Transverse colon (tissue), 4 donors: ENCODE measurements around the gene SLC35F4. TPM values are rescaled to one million over a fixed set of nuclear protein-coding genes. Genes with fewer than 3 reads are reported as not detected.

Experiments
- DNase-seq: peaks from one replicate; pipeline ENCODE4 v3.0.0-alpha.2; 2019
- H3K27ac ChIP-seq, 4 donors: fragments of 200-600 bp; sonication (generic); 2 replicates each; pipeline ENCODE4 v1.5.1; 2016 to 2018; ENCODE audit warnings: inconsistent platforms in 4 of 4
- H3K27me3 ChIP-seq: fragments of 200-600 bp; sonication (generic); 2 replicates; pipeline ENCODE4 v1.5.1; 2017; ENCODE audit warnings: inconsistent platforms
- H3K36me3 ChIP-seq, 4 donors: fragments of 200-600 bp; sonication (generic); 2 replicates each; pipeline ENCODE4 v1.5.1; 2017 to 2019; ENCODE audit warnings: inconsistent platforms in 4 of 4
- H3K4me1 ChIP-seq, 4 donors: fragments of 200-600 bp; sonication (generic); 2 replicates each; pipeline ENCODE4 v1.5.1; 2017 to 2020; ENCODE audit warnings: inconsistent platforms in 4 of 4
- H3K4me3 ChIP-seq, 4 donors: fragments of 200-600 bp; sonication (generic); 1 replicate in 1 of 4; 2 replicates in 3 of 4; pipeline versions ENCODE4 v1.5.1 to v1.6.1; 2017 to 2019; ENCODE audit warnings: inconsistent platforms in 4 of 4
- H3K9me3 ChIP-seq, 2 donors: fragments of 200-600 bp; sonication (generic); 2 replicates each; pipeline ENCODE4 v1.5.1; 2017 to 2019; ENCODE audit warnings: inconsistent platforms in 2 of 2
- EP300 ChIP-seq: sonication (generic); formaldehyde crosslinking; IDR thresholded peaks from one replicate; pipeline ENCODE4 v1.6.1; 2017; ENCODE audit warnings: antibody characterized with exemption, low read depth
- POLR2A ChIP-seq: fragments of 450-650 bp; IDR thresholded peaks from one replicate; pipeline ENCODE4 v1.6.1; 2016; ENCODE audit warnings: antibody characterized with exemption, mild to moderate bottlenecking, moderate library complexity
- POLR2AphosphoS5 ChIP-seq, 3 donors: sonication (generic); formaldehyde crosslinking; IDR thresholded peaks; one replicate each; pipeline ENCODE4 v1.6.1; 2016; ENCODE audit warnings: antibody characterized with exemption in 3 of 3
- WGBS, 2 donors: methylation state at CpG; one replicate each; pipeline ENCODE4 v1.1.5; 2018; ENCODE audit warnings: low coverage in 1 of 2; 5-methylcytosine and 5-hydroxymethylcytosine counted together
- in situ Hi-C, 4 donors: fragments of 200-750 bp; cut with MboI; loops; one replicate each; pipeline versions ENCODE4 v1.15.0 to v1.15.1; 2017; ENCODE audit warnings: low sequenced_read_pairs in 3 of 4, low pct_ligation_motif_present in 1 of 4, low pct_unique_long_range_greater_than_20kb in 1 of 4
- intact Hi-C: fragments of 100-400 bp; cut with DNase I; formaldehyde crosslinking; loops from one replicate; pipeline ENCODE4 v1.15.1; 2023; ENCODE audit warnings: low total_unique reads
- total RNA-seq, 4 donors: library from RNA; depleted of rRNA; stranded (reverse); fragments of >200 nt; gene quantifications; one replicate each; pipeline ENCODE4 v1.1.0, GENCODE V29; 2016
- TF ChIP-seq, protein P1 (sequence below), 5 experiments: fragments of 200-600 bp in 3 of 5; fragments of 450-650 bp in 2 of 5; sonication (generic) in 3 of 5; IDR thresholded peaks; 1 replicate in 2 of 5; 2 replicates in 3 of 5; pipeline ENCODE4 v1.5.1; 2016 to 2017; ENCODE audit warnings: antibody characterized with exemption in 5 of 5, inconsistent platforms in 3 of 5, mild to moderate bottlenecking in 2 of 5, moderate library complexity in 1 of 5

Gene SLC35F4
- total RNA-seq, 4 donors from 2014 or later, result not detected

DNA sequence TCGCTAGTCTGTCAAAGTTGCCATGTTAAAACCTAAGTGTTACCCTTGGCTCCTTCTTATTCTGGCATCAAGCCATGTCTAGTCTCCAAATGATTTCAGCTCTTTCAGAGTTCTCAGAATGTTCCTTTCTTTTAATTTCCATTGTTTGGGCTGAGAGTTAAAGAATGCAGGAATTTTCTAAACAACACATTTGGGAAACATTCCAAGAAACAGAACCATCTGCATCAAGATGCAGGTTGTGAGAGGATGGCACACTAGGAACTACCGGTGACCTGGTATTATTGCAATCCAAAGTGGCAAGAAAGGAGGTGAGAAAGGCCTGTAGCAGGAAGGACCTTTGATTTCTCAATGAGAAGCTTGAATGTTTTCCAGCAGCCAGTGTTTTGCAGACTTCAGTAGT lies 30.1 kb downstream of the SLC35F4 start:
- no peaks in the 10 kb centered on the region for H3K36me3 ChIP-seq
- 63 to 80% methylated on average over 2 of the region's 2 CpGs for WGBS, 2 donors
- intact Hi-C loops (no loop called here), in situ Hi-C loops (no loop called here)
- H3K27me3 ChIP-seq, result no peaks in the 10 kb centered on the region
- TF ChIP-seq POLR2A (no peak), POLR2AphosphoS5 (IDR thresholded peaks at IDR 0.05) (no peak), EP300 (no peak)
- TF ChIP-seq, protein P1, sequence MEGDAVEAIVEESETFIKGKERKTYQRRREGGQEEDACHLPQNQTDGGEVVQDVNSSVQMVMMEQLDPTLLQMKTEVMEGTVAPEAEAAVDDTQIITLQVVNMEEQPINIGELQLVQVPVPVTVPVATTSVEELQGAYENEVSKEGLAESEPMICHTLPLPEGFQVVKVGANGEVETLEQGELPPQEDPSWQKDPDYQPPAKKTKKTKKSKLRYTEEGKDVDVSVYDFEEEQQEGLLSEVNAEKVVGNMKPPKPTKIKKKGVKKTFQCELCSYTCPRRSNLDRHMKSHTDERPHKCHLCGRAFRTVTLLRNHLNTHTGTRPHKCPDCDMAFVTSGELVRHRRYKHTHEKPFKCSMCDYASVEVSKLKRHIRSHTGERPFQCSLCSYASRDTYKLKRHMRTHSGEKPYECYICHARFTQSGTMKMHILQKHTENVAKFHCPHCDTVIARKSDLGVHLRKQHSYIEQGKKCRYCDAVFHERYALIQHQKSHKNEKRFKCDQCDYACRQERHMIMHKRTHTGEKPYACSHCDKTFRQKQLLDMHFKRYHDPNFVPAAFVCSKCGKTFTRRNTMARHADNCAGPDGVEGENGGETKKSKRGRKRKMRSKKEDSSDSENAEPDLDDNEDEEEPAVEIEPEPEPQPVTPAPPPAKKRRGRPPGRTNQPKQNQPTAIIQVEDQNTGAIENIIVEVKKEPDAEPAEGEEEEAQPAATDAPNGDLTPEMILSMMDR (IDR thresholded peaks at IDR 0.05), result no peak
- H3K27ac ChIP-seq, result no peak overlapping the region
- no peak for DNase-seq
- H3K9me3 ChIP-seq, result no peaks in the 10 kb centered on the region
- H3K4me1 ChIP-seq, result no peaks in the 10 kb centered on the region
- no peak overlapping the region for H3K4me3 ChIP-seq

DNA sequence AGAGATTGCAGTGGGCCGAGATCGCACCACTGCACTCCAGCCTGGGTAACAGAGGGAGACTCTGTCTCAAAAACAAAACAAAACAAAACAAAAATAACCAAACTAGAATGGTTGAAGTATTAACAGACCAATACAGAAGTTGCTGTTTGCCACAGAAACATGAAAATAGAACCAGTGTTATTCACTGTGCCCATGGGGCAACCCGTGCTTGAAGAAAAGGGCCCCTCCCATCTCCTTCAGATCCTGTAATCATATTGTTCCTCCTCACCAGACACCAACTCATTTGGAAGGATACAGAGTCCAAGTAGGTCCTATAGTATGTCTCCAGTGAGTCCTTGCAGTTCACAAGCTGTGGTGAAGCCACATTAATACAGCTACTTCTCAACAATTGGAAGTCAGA lies 30.9 kb downstream of the SLC35F4 start:
- intact Hi-C loops (no loop called here), in situ Hi-C loops (no loop called here)
- H3K27me3 ChIP-seq, result no peaks in the 10 kb centered on the region
- no peak for TF ChIP-seq POLR2AphosphoS5 (IDR thresholded peaks at IDR 0.05)
- TF ChIP-seq, protein P1 (IDR thresholded peaks at IDR 0.05), result no peak
- no peak for TF ChIP-seq EP300
- no peak for TF ChIP-seq POLR2A
- no peaks in the 10 kb centered on the region for H3K36me3 ChIP-seq
- no peak for DNase-seq
- H3K4me3 ChIP-seq, result no peak overlapping the region
- H3K4me1 ChIP-seq, result no peaks in the 10 kb centered on the region
- no peaks in the 10 kb centered on the region for H3K9me3 ChIP-seq
- WGBS, 2 donors, result 76 to 87% methylated on average over 3 of the region's 3 CpGs
- no peak overlapping the region for H3K27ac ChIP-seq

DNA sequence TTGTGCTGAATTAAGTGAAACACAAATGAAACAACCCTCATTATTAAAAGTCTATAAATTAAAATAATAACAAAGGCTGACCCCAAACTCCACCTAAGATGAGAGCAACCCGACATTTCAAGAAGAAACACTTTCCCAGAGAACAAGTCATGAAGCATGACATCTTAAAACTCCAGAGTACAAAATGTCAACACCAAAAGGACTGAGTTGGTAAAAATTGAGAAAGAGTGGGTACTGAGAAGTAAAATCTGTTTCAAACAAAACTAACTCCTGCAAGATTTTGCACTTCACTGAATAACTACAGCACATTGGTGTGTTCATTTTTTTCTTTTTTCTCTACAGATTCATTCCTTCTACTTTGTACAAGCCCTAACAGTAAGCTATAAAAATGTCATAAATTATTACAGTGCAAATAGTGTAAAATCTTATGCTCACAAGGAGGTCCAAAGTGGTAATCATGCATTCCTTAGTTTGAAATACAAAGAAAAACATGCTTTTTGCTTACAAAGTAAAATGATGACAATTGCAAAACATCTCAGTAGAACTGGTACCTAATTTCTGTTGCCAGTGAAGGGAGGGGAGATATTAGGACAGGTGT lies 31.8 kb downstream of the SLC35F4 start:
- H3K4me1 ChIP-seq, result no peaks in the 10 kb centered on the region
- H3K4me3 ChIP-seq, result no peak overlapping the region
- intact Hi-C loops, result no loop called here
- H3K27me3 ChIP-seq, result no peaks in the 10 kb centered on the region
- no peaks in the 10 kb centered on the region for H3K36me3 ChIP-seq
- WGBS, 2 donors, result 13 to 50% methylated on average over 1 of the region's 1 CpG
- TF ChIP-seq, protein P1 (IDR thresholded peaks at IDR 0.05), result no peak
- no peak for TF ChIP-seq EP300
- no peak for TF ChIP-seq POLR2AphosphoS5 (IDR thresholded peaks at IDR 0.05)
- no peak for TF ChIP-seq POLR2A
- DNase-seq, result no peak
- in situ Hi-C loops, result no loop called here
- H3K9me3 ChIP-seq, result no peaks in the 10 kb centered on the region
- H3K27ac ChIP-seq, result no peak overlapping the region

DNA sequence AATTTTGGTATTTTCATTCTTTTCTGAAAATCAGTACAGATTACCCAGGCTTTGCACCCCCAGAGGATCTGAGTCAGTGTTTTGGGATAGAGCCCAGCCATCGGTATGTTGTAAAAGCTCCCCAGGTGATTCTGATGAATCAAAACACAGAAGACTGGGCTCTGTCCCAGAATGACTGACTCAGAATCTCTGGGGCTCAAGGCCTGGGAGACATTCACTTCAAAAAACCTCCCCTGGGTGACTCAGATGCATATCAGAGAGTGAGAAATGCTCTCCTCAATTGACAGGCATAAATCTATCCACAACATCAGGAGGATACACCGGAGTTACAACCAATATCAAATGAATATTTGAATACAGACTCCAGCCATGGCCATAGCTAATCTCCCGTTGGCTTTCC lies 32.6 kb downstream of the SLC35F4 start:
- Histone ChIP-seq H3K36me3 (no peaks in the 10 kb centered on the region), H3K4me1 (no peaks in the 10 kb centered on the region), H3K27me3 (no peaks in the 10 kb centered on the region), H3K4me3 (no peak overlapping the region), H3K27ac (no peak overlapping the region), H3K9me3 (no peaks in the 10 kb centered on the region)
- no peak for TF ChIP-seq POLR2AphosphoS5 (IDR thresholded peaks at IDR 0.05)
- no peak for TF ChIP-seq POLR2A
- TF ChIP-seq EP300, result no peak
- TF ChIP-seq, protein P1 (IDR thresholded peaks at IDR 0.05), result no peak
- in situ Hi-C loops (no loop called here), intact Hi-C loops (loop anchor here (1.0 kb wide), 1 partner anchor 34 kb away; no protein-coding TSS in a partner anchor)
- 48 to 54% methylated on average over 3 of the region's 3 CpGs for WGBS, 2 donors
- DNase-seq, result no peak
